Skeletal muscle satellite cell (primary cell): ENCODE data around the gene TVP23C.
"Not testable (repeated sequence)": the region's sequence is repeated elsewhere in the genome, so short reads cannot be mapped to it uniquely, and the experiment has no call there.

ENCODE experiments used
- H3K27me3 ChIP-seq: 2 replicates; pipeline ENCODE4 v1.7.0; 2013; ENCODE audit warnings: low read length; ENCODE audit not compliant: control insufficient read depth, insufficient read depth
- H3K36me3 ChIP-seq: 2 replicates; pipeline ENCODE4 v1.7.0; 2013; ENCODE audit warnings: mild to moderate bottlenecking, control low read depth, low read length; ENCODE audit not compliant: insufficient read depth
- H3K4me1 ChIP-seq: 2 replicates; pipeline ENCODE4 v1.7.0; 2013; ENCODE audit warnings: low read length; ENCODE audit not compliant: control insufficient read depth, insufficient read depth
- H3K4me2 ChIP-seq: 2 replicates; pipeline ENCODE4 v1.7.0; 2013; ENCODE audit warnings: mild to moderate bottlenecking, low read length
- H3K4me3 ChIP-seq: 2 replicates; pipeline ENCODE4 v1.7.0; 2013; ENCODE audit warnings: low read length
- H3K9ac ChIP-seq: 2 replicates; pipeline ENCODE4 v1.7.0; 2013; ENCODE audit warnings: mild to moderate bottlenecking, low read depth, low read length, moderate library complexity
- H3K9me3 ChIP-seq: replicated peaks from 2 replicates; pipeline ENCODE4 v1.7.0; 2013; ENCODE audit warnings: mild to moderate bottlenecking, control low read depth, low read length

Gene TVP23C

DNA sequence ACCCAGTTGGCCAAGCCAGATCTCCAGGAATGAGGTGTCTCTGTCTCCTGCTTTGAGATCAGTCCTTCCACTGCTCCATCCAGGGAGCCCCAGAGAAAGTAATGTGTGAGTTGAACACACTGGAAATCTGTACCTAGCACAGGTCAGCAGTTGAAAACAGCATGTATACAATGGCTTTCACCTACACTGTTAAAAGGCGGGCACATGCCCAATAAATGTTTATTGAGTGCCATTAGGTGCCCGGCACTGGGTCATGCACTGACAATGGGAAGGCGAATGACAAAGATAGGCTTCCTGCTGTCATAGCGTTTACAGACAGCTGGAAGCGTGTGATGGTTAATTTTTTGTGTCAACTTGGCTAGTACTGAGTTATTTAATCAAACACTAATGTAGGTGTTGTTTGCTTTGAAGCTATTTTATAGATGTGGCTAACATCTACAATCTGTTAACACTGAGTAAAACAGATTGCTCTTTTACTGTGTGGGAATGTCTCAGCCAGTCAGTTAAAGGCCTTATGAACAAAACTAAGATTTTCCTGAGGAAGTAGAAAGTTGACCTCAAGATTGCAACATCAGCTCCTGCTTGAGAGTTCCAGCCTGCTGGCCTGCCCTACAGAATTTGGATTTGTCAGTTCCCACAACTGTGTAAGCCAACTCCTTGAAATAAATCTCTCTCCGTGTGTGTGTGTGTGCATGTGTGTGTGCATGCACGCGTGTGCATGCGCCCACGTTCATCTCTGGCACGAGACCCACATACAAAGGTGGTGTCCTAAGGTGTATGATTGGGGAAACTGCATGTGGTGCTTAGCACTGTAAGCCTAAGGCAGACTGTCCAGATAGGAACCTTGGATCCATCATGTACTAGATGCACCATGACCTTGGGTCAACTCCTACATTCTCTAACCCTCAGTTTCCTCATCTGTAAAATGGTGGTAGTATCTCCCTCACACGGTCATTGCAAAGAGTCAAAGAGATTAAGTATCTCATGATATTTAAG lies 38.0 kb downstream of the TVP23C start:
- H3K9me3 ChIP-seq, H3K9ac ChIP-seq, H3K36me3 ChIP-seq, H3K4me2 ChIP-seq, H3K4me1 ChIP-seq, H3K27me3 ChIP-seq, H3K4me3 ChIP-seq: not testable (repeated sequence)

GRCh38 chr17:15516150-15516549 lies 47.1 kb downstream of the TVP23C start:
- H3K4me2 ChIP-seq: no peak overlapping the region

DNA sequence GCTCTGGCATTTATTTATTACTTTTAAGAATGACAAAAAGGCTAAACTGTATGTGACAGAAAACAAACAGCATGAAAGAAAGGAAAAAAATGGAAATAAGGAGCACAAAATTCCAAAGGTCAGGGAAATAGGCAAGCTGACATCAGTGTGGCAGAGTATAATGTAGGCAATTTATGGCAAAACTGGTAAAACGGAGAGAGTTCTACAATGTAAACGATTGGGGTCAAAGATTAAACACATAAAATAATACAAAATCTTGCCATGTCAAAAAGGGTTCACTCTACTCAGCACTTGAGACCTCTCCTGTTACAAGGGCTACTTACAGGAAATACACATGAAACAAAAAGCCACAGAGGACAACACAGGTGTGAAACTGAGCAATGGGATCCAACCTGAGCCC lies 48.8 kb downstream of the TVP23C start:
- Histone ChIP-seq H3K4me3 (no peak overlapping the region), H3K27me3 (no peaks in the 10 kb centered on the region), H3K9ac (no peak overlapping the region), H3K9me3 (peaks cover 6% of the 10 kb centered on the region), H3K4me1 (peaks cover 27% of the 10 kb centered on the region), H3K36me3 (peaks cover 20% of the 10 kb centered on the region), H3K4me2 (no peak overlapping the region)

More at GRCh38 chr17:15516150-15516549, 47.1 kb downstream of the TVP23C start:
- Histone ChIP-seq H3K36me3 (peaks cover 14% of the 10 kb centered on the region), H3K4me3 (no peak overlapping the region), H3K9me3 (peaks cover 6% of the 10 kb centered on the region), H3K4me1 (peaks cover 18% of the 10 kb centered on the region), H3K9ac (no peak overlapping the region), H3K27me3 (no peaks in the 10 kb centered on the region)

GRCh38 chr17:15513856-15514459 lies 49.3 kb downstream of the TVP23C start:
- peaks cover 27% of the 10 kb centered on the region for H3K4me1 ChIP-seq
- H3K36me3 ChIP-seq: peaks cover 20% of the 10 kb centered on the region
- H3K27me3 ChIP-seq: no peaks in the 10 kb centered on the region
- H3K4me2 ChIP-seq: no peak overlapping the region
- no peak overlapping the region for H3K9ac ChIP-seq
- no peak overlapping the region for H3K4me3 ChIP-seq
- H3K9me3 ChIP-seq: peaks cover 6% of the 10 kb centered on the region

GRCh38 chr17:15513058-15513791 lies 50.1 kb downstream of the TVP23C start:
- Histone ChIP-seq H3K27me3 (no peaks in the 10 kb centered on the region), H3K4me1 (peaks cover 27% of the 10 kb centered on the region), H3K4me3 (no peak overlapping the region), H3K36me3 (peaks cover 20% of the 10 kb centered on the region), H3K9me3 (peaks cover 6% of the 10 kb centered on the region), H3K9ac (peak overlapping the region; percentile 7), H3K4me2 (peak overlapping the region; percentile 27)

DNA sequence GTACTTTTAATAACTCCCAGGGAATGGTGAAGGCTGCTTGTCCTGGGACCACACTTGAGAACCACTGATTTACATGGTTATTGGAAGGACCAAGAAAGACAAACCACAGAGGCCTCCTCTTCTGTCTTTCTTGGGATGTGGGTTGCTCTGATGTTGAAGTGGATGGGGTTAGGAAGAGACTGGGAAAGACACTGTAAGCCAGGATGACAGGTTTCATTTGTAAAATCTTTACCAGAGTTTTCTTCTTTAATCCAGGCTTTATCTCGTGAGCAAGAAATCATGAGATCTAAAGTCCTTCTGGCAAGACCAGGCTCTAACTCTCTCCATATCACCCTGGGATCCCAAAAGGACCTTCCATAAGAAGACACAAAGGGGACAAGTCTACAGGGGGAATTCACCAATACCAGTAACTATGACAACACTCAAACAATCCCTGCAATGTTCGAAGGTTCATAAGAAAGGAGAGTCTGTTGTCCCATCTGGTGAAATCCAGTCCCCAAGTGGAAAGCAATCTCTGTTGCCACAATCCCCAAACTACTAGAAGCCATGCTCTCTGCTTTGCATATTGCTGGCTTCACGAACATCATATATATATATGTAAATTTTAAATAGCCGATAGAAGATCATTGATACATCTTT lies 51.1 kb downstream of the TVP23C start:
- Histone ChIP-seq H3K4me2 (no peak overlapping the region), H3K27me3 (no peaks in the 10 kb centered on the region), H3K4me1 (peaks cover 27% of the 10 kb centered on the region), H3K9me3 (peaks cover 6% of the 10 kb centered on the region), H3K9ac (no peak overlapping the region), H3K36me3 (peaks cover 15% of the 10 kb centered on the region), H3K4me3 (no peak overlapping the region)

DNA sequence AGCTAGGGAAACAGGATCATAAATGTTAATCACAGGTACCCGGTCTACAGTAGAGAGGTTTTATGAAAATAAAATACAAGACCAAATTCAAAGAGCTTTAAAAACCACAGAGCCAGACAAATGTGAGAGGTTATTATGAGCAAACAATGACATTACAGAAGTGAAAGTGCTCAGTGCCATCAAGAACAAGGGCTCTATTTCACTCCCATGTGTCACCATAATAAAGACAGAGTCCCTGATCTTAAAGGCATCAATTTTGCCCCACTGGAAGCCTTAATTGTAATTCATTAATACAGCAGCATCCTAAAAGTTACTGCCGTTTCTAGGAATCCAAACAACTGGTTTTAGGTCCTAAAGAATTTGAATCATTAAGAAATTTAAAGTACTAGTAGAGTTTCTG lies 52.1 kb downstream of the TVP23C start:
- no peak overlapping the region for H3K4me2 ChIP-seq
- no peak overlapping the region for H3K9ac ChIP-seq
- H3K4me3 ChIP-seq: no peak overlapping the region
- peaks cover 15% of the 10 kb centered on the region for H3K36me3 ChIP-seq
- H3K9me3 ChIP-seq: no peaks in the 10 kb centered on the region
- no peaks in the 10 kb centered on the region for H3K27me3 ChIP-seq
- peaks cover 27% of the 10 kb centered on the region for H3K4me1 ChIP-seq

DNA sequence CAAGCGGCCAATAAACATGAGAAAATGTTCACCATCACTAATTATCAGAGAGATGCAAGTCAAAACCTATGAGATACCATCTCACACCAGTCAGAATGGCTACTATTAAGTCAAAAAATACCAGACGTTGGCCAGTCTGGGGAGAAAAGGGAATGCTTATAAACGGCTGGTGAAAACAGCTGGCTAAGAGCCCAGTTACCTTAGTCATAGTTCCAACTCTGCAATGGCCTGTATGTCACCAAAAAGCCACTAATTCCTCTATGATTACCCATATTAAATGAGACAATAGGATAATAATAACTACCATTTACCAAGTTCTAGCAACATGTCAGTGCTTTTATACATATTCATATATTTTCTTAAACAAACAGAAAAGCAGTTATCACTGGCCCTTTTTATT lies 52.9 kb downstream of the TVP23C start:
- Histone ChIP-seq H3K9me3 (no peaks in the 10 kb centered on the region), H3K4me2 (no peak overlapping the region), H3K36me3 (peaks cover 8% of the 10 kb centered on the region), H3K4me3 (no peak overlapping the region), H3K9ac (no peak overlapping the region), H3K27me3 (no peaks in the 10 kb centered on the region), H3K4me1 (peaks cover 22% of the 10 kb centered on the region)

DNA sequence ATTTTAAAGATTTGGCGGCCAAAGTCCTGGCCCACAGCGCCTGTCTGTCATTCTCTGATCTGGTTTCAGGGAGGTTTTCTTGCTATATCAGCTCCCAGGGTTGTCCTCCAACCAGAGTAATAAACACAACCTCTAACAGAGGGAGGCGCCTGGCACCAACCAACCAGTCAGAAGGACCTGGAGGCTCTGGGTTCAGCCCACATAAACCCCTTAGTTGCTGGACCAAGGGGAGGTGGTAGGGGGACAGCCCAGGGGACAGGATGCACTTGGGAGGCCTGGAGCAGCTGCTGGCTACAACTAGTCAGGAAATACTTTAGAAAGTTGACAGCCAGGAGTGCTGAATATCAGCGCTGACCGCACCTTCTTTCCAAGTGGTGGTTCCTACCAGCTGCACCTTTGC lies 54.2 kb downstream of the TVP23C start:
- Histone ChIP-seq H3K9me3 (no peaks in the 10 kb centered on the region), H3K4me1 (peaks cover 22% of the 10 kb centered on the region), H3K36me3 (peaks cover 6% of the 10 kb centered on the region), H3K9ac (no peak overlapping the region), H3K4me2 (no peak overlapping the region), H3K4me3 (no peak overlapping the region), H3K27me3 (no peaks in the 10 kb centered on the region)

DNA sequence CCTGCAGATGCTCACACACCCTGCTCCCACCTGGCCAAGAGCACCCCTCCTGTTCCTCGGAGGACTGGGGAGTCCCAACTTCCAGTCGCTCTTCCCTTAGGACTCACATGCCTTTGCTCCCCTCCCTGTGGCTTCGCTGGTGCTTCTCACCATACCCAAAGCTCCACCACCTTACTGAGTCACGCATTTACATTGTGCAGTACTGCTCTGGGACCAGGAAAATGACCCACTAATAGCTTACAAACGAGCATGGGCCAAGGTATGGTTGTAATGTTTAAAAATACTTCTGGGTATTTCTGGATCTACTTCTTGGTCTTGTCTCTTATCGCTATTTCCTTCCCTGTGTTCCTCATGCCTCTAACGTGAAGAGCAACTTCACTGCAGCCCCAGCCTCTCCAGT lies 54.8 kb downstream of the TVP23C start:
- Histone ChIP-seq H3K36me3 (peaks cover 6% of the 10 kb centered on the region), H3K27me3 (no peaks in the 10 kb centered on the region), H3K4me2 (no peak overlapping the region), H3K4me1 (peaks cover 18% of the 10 kb centered on the region), H3K4me3 (no peak overlapping the region), H3K9me3 (no peaks in the 10 kb centered on the region), H3K9ac (no peak overlapping the region)

DNA sequence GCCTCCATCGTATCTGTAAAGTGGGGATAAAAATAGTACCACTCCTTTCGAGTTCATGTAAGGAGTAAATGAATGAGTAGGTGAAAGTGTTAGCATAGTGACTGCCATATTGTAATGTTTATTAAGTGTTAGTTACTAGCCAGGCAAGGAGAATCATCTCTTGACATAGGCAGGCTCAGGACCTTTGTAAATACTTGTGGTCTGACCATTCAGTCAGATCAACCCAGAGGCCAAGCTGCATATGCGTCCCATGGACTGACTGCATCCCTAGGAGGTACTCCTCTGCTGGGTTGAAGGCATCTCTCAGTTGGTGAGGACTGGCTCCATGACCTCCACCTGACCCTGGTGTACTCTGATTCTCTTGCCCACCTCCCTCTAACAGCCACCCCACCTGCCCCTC lies 55.4 kb downstream of the TVP23C start:
- Histone ChIP-seq H3K4me3 (no peak overlapping the region), H3K4me1 (peaks cover 12% of the 10 kb centered on the region)

More for the DNA sequence above, 55.4 kb downstream of the TVP23C start:
- H3K4me2 ChIP-seq: no peak overlapping the region
- no peaks in the 10 kb centered on the region for H3K27me3 ChIP-seq
- H3K9ac ChIP-seq: no peak overlapping the region
- H3K36me3 ChIP-seq: peaks cover 6% of the 10 kb centered on the region
- H3K9me3 ChIP-seq: no peaks in the 10 kb centered on the region
